NCI-H460 (cell line): ENCODE measurements around the gene HAPLN2. TPM values are rescaled to one million over a fixed set of nuclear protein-coding genes. Genes with fewer than 3 reads are reported as not detected.
A peak's percentile ranks its signal among the peaks of the same experiment; 100 is the strongest.
"Not testable (repeated sequence)": the region's sequence is repeated elsewhere in the genome, so short reads cannot be mapped to it uniquely, and the experiment has no call there.

Source experiments
- DNase-seq: peaks from one replicate; pipeline ENCODE4 v3.0.0-alpha.2; 2016; ENCODE audit warnings: low read depth; ENCODE audit errors: extremely low read depth
- total RNA-seq: library from RNA; depleted of rRNA; stranded (reverse); fragments of >200 nt; shearing (Covaris generic); gene quantifications from 2 replicates; pipeline ENCODE4 v1.2.3, GENCODE V29; 2014

HAPLN2 gene
- total RNA-seq, 1 experiment from 2014 or later = not detected

- no peak for DNase-seq
These were observed 2.8 kb upstream of the HAPLN2 start for GRCh38 chr1:156616463-156616862.

GRCh38 chr1:156619582-156619955, 354 bp downstream of the HAPLN2 start:
- DNase-seq = no peak

DNA sequence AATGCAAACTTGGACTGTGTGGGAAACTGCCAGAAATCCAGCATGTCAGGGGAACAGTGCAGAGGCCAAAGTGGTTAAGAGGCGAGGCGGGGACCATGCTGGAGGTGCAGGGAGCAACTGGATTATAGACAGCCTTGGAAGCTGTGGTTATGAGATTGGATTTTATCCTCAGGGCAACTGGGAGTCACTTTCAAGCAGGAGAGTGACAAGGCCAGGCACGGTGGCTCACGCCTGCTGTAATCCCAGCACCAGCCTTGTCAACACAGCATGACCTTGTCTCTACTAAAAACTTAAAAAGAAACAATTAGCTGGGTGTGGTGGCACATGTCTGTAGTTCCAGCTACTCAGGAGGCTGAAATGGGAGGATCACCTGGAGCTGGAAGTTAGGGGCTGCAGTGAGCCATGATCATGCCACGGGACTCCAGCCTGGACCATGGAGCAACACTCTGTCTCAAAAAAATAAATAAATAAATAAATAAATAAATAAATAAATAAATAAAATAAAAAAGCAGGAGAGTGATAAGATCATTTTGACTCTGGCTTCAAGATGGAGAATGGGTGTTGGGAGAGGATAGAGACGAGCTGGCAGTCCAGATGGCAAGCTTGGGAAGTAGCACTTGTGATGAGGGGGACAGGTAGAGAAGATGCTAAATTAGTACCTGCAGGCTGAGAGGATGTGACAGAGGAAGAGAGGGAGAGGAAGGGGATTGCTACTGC, 3.5 kb downstream of the HAPLN2 start:
- DNase-seq = no peak

DNA sequence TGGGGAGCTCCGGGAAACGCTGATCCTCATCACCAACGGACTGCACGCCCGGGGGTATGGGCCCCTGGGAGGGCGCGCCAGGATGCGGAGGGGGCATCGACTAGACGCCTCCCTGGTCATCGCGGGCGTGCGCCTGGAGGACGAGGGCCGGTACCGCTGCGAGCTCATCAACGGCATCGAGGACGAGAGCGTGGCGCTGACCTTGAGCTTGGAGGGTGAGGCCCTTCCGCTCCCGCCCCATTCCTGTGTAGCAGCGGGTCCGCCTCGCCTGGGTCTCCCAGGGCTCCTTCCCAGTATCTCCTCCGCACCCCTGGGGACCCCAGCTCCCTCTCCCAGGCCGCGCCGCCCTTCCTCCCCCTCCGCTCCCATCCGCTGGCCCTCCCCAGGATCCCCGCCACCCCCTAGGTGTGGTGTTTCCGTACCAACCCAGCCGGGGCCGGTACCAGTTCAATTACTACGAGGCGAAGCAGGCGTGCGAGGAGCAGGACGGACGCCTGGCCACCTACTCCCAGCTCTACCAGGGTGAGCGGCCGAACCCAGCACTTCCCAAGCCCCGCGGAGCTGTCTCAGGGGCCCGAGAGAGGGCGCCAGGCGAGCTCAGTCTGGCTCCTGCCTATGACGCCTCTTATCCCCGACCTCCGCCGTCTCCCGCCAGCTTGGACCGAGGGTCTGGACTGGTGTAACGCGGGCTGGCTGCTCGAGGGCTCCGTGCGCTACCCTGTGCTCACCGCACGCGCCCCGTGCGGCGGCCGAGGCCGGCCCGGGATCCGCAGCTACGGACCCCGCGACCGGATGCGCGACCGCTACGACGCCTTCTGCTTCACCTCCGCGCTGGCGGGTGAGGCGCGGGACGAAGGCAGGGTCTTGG, 5.0 kb downstream of the HAPLN2 start:
- peak; percentile 71 for DNase-seq

DNA sequence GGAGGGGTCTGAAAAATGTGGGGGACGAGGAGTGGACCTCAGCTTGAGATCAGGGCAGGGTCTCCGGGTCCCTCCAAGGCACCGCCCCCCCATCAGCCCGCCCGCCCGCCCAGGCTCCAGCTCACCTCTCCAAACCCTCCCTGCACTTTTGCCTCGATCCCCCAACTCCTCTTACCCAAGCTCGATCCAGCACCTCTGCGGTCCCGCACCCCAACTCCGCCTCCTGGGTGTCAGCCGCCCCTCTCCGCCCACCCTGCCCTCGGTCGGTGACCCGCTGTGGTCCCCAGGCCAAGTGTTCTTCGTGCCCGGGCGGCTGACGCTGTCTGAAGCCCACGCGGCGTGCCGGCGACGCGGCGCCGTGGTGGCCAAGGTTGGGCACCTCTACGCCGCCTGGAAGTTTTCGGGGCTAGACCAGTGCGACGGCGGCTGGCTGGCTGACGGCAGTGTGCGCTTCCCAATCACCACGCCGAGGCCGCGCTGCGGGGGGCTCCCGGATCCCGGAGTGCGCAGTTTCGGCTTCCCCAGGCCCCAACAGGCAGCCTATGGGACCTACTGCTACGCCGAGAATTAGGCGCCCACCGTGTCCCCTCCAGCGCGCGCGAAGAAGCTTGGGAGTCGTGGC, 5.7 kb downstream of the HAPLN2 start:
- DNase-seq = no peak

DNA sequence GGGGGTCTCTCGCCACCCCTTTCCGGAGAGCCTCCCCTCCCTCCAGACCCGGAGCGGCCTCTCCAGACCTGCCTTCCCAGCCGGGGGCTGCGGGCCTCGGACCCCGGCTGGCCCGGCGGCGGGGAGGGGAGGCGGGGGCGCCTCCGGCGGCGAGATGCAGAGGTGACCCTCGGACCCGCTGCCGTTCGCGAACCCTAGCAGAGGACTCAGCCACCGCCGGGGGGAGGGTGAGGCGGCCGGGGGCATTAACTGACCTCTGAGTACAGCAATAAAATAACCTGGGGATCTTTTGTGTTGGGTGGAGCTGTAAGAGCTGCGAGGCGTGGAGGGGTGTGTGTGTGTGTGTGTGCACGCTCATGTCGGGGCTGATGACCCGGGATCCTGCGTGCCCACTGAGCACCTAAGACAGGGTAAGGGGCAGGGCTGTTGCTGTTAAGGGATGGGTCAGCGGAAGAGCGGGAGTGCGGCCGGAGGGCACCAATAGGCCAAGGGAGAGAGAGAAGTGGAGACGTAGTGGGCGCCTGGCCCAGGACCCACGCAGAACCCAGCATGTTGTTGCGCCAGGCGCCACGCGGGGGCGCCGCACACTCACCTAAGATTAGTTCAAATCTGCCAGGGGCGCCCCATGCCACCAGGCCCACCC, 6.3 kb downstream of the HAPLN2 start:
- DNase-seq = peak; percentile 60

DNA sequence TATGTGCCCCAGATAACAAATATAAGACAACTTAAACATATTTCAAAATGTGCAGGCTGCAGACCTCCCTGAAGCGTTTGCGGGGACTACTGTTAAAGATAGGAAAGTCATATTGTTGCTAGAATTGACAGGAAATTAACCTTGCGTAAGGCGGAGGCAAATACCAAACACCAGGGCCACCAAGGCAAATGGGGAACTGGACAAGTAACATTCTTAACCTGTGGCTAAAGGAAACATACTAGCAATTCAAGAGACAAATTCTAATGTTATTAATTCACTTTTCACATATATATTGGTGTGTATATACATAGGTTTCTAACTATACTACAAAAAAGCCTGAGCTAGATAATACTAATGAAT, 6.8 kb downstream of the HAPLN2 start:
- DNase-seq = no peak

DNA sequence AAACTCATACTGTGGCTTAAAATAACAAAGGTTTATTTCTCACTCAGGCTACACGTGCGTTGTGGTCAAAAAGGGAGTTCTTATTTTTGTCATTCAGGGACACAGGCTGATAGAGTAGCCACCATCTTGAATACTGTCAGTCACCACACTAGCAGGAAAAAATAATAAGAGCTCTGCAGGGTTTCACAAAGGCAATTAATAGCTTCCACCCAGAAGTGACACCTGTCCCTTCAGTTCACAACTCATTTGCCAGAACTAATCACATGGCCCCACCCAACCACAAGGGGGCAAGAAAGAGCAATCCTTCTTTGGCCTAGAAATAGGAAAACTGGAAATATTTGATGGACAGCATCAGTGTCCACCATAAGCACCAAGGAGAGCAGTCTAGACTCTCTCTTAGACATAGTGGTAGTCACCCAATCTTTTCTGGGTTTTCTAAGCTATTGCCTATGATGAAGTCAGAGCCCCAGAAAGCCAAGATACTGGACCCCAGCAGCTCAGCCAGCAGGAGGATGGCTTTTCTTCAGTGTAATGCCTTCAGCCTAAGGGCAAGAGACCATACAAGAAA, 8.2 kb downstream of the HAPLN2 start:
- DNase-seq = peak; percentile 75

DNA sequence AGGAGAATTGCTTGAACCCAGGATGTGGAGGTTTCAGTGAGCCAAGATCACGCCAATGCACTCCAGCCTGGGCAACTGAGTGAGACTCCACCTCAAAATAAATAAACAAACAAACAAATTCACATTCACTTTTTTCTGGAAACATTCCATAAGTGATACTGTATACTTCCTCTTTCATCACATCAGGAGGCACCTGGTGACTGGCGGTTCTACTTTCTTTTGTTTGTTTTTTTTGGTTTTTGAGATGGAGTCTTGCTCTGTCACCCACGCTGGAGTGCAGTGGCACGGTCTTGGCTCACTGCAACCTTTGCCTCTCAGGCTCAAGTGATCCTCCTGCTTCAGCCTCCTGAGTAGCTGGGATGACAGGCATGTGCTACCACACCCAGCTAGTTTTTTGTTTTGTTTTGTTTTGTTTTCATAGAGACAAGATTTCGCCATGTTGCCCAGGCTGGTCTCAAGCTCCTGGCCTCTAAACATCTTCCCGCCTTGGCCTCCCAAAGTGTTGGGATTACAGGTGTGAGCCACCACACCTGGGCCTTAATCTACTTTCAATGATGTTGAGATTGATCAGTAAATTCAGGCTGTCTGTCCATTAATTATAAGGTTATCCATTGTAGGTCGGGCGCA, 10.7 kb downstream of the HAPLN2 start:
- no peak for DNase-seq

GRCh38 chr1:156631152-156631551, 11.9 kb downstream of the HAPLN2 start:
- not testable (repeated sequence) for DNase-seq

- no peak for DNase-seq
These were observed 13.1 kb downstream of the HAPLN2 start for GRCh38 chr1:156632355-156632754.

- DNase-seq = no peak
These were observed 19.2 kb downstream of the HAPLN2 start for GRCh38 chr1:156638189-156638985.

DNA sequence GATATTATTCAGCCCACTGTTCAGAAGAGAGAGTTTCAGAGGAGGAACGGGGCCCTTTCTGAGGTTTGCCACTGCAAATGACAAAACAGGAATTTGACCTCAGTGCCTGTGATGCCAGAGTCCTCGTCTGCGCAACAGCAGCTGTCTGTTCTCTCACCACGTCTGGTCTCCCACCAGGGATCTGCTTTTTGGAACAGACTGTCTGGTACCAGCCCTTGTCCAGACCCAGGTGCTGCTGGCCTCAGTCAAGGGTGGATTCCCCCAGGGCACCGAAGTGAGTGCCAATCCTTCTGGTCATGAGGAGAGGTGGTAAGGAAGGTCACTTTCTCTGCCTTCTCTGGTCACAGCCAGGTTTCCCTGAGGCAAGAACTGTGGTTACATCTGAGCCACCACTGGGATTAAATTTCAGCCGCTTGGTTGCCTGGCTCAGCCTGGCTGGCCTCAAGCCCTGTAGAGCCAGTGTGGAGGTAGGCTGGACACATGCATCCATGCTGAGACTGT, 20.4 kb downstream of the HAPLN2 start:
- no peak for DNase-seq

- no peak for DNase-seq
These were observed 21.9 kb downstream of the HAPLN2 start for GRCh38 chr1:156640842-156641706.

DNA sequence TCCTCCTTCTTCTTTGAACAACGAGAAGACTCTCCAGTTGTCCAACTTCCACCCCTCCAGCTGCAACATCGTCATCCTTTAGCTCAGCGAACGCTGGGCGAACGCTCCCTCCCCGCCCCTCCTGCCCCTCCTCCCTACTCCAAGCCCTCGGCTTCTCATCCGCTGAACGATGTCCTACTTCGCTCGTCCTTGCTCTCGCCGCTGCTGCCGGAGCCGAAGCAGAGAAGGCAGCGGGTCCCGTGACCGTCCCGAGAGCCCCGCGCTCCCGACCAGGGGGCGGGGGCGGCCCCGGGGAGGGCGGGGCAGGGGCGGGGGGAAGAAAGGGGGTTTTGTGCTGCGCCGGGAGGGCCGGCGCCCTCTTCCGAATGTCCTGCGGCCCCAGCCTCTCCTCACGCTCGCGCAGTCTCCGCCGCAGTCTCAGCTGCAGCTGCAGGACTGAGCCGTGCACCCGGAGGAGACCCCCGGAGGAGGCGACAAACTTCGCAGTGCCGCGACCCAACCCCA, 22.6 kb downstream of the HAPLN2 start, which contains the start of gene BCAN:
TSS of gene BCAN (plus strand) at position 357 of the 504 bp plus-strand sequence. CDS start 3,938 bp downstream, outside the sequence.
- no peak for DNase-seq

DNA sequence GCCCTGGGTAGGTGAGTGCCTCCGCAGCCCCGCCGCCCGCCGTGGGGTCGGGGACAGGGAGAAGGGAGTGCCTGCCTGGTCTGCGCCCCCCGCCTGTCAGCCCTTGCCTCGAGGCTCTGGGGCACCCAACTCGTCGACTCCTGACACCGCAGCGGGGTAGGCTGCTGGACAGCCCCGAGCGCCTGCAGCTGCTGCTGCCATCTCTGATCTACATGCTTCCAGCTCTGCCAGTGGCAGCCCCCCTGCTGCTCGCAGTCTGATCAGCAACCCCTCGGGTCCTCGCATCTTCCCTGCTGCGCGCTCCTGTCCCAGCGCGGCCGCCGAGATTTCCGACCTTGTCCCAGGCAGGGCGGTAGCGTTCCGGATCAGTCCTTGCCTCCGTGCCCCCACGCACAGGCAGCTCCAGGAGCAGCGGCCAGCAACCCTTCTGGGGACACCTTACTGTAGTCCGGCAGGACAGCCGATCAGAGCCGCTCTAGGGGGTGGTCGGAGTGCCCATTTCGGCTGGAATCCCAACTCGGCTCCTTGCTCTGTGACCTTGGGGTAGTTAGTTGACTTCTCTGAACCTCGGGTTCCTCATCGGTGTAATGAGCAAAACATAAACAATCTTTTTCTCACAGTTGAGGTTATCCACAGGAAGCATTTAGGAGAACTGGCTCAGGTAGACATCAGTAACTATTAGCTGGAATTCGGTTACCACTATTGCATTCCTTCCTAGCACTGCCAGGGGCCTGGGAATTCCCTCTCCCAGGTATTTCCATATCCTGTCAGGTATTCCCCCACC, 23.2 kb downstream of the HAPLN2 start:
- no peak for DNase-seq
